ENCODE data around the gene NCBP3.

The NCBP3 gene

GRCh38 chr17:3761036-3761917, 84.8 kb downstream of the NCBP3 start:
- ChIA-PET CTCF (no interaction called here), POLR2A (no interaction called here)
- TF ChIP-seq NFRKB (IDR thresholded peaks at IDR 0.05) (no peak), ELF4 (IDR thresholded peaks at IDR 0.05) (no peak), L3MBTL2 (conservative IDR thresholded peaks at IDR 0.05) (no peak), FOXK2 (IDR thresholded peaks at IDR 0.05) (no peak), LEF1 (IDR thresholded peaks at IDR 0.05; ENCODE audit: borderline replicate concordance) (no peak), SUZ12 (IDR thresholded peaks at IDR 0.05) (no peak), BHLHE40 (IDR thresholded peaks at IDR 0.05; ENCODE audit: borderline replicate concordance) (no peak), ARNT (IDR thresholded peaks at IDR 0.05) (no peak), HDGF (IDR thresholded peaks at IDR 0.05; ENCODE audit: borderline replicate concordance) (no peak), SP1 (IDR thresholded peaks at IDR 0.05) (no peak), ZNF384 (IDR thresholded peaks at IDR 0.05) (no peak), PKNOX1 (IDR thresholded peaks at IDR 0.05) (no peak), CTBP1 (IDR thresholded peaks at IDR 0.05; ENCODE audit: borderline replicate concordance) (no peak), TARDBP (IDR thresholded peaks at IDR 0.05) (no peak), FOXM1 (IDR thresholded peaks at IDR 0.05; ENCODE audit: borderline replicate concordance) (no peak), FOXA1 (IDR thresholded peaks at IDR 0.05) (no peak)
- DNase-seq (ENCODE audit: extremely low spot score) = no peak

GRCh38 chr17:3759597-3760216, 86.3 kb downstream of the NCBP3 start:
- POLR2A ChIA-PET = no interaction called here
- no peak for DNase-seq (ENCODE audit: extremely low spot score)
- TF ChIP-seq NFRKB (IDR thresholded peaks at IDR 0.05) = no peak
- TF ChIP-seq PKNOX1 (IDR thresholded peaks at IDR 0.05) = no peak
- TF ChIP-seq FOXK2 (IDR thresholded peaks at IDR 0.05) = no peak
- TF ChIP-seq FOXM1 (IDR thresholded peaks at IDR 0.05; ENCODE audit: borderline replicate concordance) = no peak
- TF ChIP-seq TARDBP (IDR thresholded peaks at IDR 0.05) = no peak
- TF ChIP-seq ARNT (IDR thresholded peaks at IDR 0.05) = no peak
- TF ChIP-seq CTBP1 (IDR thresholded peaks at IDR 0.05; ENCODE audit: borderline replicate concordance) = no peak
- TF ChIP-seq LEF1 (IDR thresholded peaks at IDR 0.05; ENCODE audit: borderline replicate concordance) = no peak
- TF ChIP-seq SUZ12 (IDR thresholded peaks at IDR 0.05) = no peak
- TF ChIP-seq ZNF384 (IDR thresholded peaks at IDR 0.05) = no peak
- no peak for TF ChIP-seq HDGF (IDR thresholded peaks at IDR 0.05; ENCODE audit: borderline replicate concordance)
- TF ChIP-seq BHLHE40 (IDR thresholded peaks at IDR 0.05; ENCODE audit: borderline replicate concordance) = no peak
- TF ChIP-seq SP1 (IDR thresholded peaks at IDR 0.05) = no peak
- no peak for TF ChIP-seq ELF4 (IDR thresholded peaks at IDR 0.05)
- no peak for TF ChIP-seq FOXA1 (IDR thresholded peaks at IDR 0.05)
- TF ChIP-seq L3MBTL2 (conservative IDR thresholded peaks at IDR 0.05) = no peak
- CTCF ChIA-PET = no interaction called here

- POLR2A ChIA-PET = interaction anchor here (0.9 kb wide), 1 partner anchor 91 kb away, joined by 3 read pairs; no protein-coding TSS in a partner anchor
- no peak for DNase-seq (ENCODE audit: extremely low spot score)
- CTCF ChIA-PET = interaction anchor here (1.5 kb wide), 1 partner anchor 17 kb away, joined by 4 read pairs; no protein-coding TSS in a partner anchor
- TF ChIP-seq ARNT (IDR thresholded peaks at IDR 0.05) (no peak), L3MBTL2 (conservative IDR thresholded peaks at IDR 0.05) (peak; percentile 23; the same call in 1 of the 2 replicates), FOXK2 (IDR thresholded peaks at IDR 0.05) (no peak), SUZ12 (IDR thresholded peaks at IDR 0.05) (no peak), BHLHE40 (IDR thresholded peaks at IDR 0.05; ENCODE audit: borderline replicate concordance) (no peak), ZNF384 (IDR thresholded peaks at IDR 0.05) (no peak), TARDBP (IDR thresholded peaks at IDR 0.05) (no peak)
These were observed 90.6 kb downstream of the NCBP3 start for GRCh38 chr17:3755335-3756030.

GRCh38 chr17:3754458-3755334, 91.3 kb downstream of the NCBP3 start:
- peak; percentile 90 for DNase-seq (ENCODE audit: extremely low spot score)
- TF ChIP-seq ELF4 (IDR thresholded peaks at IDR 0.05) = no peak
- no peak for TF ChIP-seq NFRKB (IDR thresholded peaks at IDR 0.05)
- no peak for TF ChIP-seq PKNOX1 (IDR thresholded peaks at IDR 0.05)
- TF ChIP-seq ZNF384 (IDR thresholded peaks at IDR 0.05) = no peak
- TF ChIP-seq SP1 (IDR thresholded peaks at IDR 0.05) = no peak
- no peak for TF ChIP-seq FOXM1 (IDR thresholded peaks at IDR 0.05; ENCODE audit: borderline replicate concordance)
- POLR2A ChIA-PET = no interaction called here
- CTCF ChIA-PET = no interaction called here

- no peak for DNase-seq (ENCODE audit: extremely low spot score)
- TF ChIP-seq ELF4 (IDR thresholded peaks at IDR 0.05) (no peak), NFRKB (IDR thresholded peaks at IDR 0.05) (no peak), FOXK2 (IDR thresholded peaks at IDR 0.05) (no peak), FOXA1 (IDR thresholded peaks at IDR 0.05) (no peak), LEF1 (IDR thresholded peaks at IDR 0.05; ENCODE audit: borderline replicate concordance) (no peak), ARNT (IDR thresholded peaks at IDR 0.05) (no peak), CTBP1 (IDR thresholded peaks at IDR 0.05; ENCODE audit: borderline replicate concordance) (no peak), FOXM1 (IDR thresholded peaks at IDR 0.05; ENCODE audit: borderline replicate concordance) (no peak), L3MBTL2 (conservative IDR thresholded peaks at IDR 0.05) (no peak), SP1 (IDR thresholded peaks at IDR 0.05) (no peak), HDGF (IDR thresholded peaks at IDR 0.05; ENCODE audit: borderline replicate concordance) (no peak), BHLHE40 (IDR thresholded peaks at IDR 0.05; ENCODE audit: borderline replicate concordance) (no peak), SUZ12 (IDR thresholded peaks at IDR 0.05) (no peak), TARDBP (IDR thresholded peaks at IDR 0.05) (no peak)
- CTCF ChIA-PET = interaction anchor here (1.1 kb wide), 1 partner anchor 16 kb away, joined by 3 read pairs; no protein-coding TSS in a partner anchor
- POLR2A ChIA-PET = interaction anchor here (0.8 kb wide), 1 partner anchor 31 kb away, joined by 3 read pairs; the partner anchor contains the start of gene HASPIN
These were observed 92.0 kb downstream of the NCBP3 start for GRCh38 chr17:3754066-3754457.
